K562 (cell line): Measurements from ENCODE around the gene ZNF441. TPM values are rescaled to one million over a fixed set of nuclear protein-coding genes. Genes with fewer than 3 reads are reported as not detected.
A peak's percentile ranks its signal among the peaks of the same experiment; 100 is the strongest.

ENCODE experiments used
- ARID1B ChIP-seq: fragments of 450-650 bp; IDR thresholded peaks from 2 replicates; pipeline ENCODE4 v1.6.1; 2016; ENCODE audit warnings: antibody characterized with exemption, mild to moderate bottlenecking, inconsistent platforms
- BCLAF1 ChIP-seq, 2 experiments: fragments of 450-650 bp in 1 of 2; IDR thresholded peaks; 2 replicates each; pipeline ENCODE4 v1.6.1; 2011 to 2017; ENCODE audit warnings: low read depth in 2 of 2, antibody characterized with exemption in 1 of 2, borderline replicate concordance in 1 of 2, low read length in 1 of 2, mild to moderate bottlenecking in 1 of 2, mixed read lengths in 1 of 2; ENCODE audit not compliant: control insufficient read depth in 1 of 2
- BHLHE40 ChIP-seq: IDR thresholded peaks from 2 replicates; pipeline ENCODE4 v1.6.1; 2011; ENCODE audit warnings: low read length, improper control_type of control experiment
- C11orf30 ChIP-seq: fragments of 450-650 bp; IDR thresholded peaks from 2 replicates; pipeline ENCODE4 v1.6.1; 2016; ENCODE audit warnings: low read depth, mild to moderate bottlenecking
- CAMTA2 ChIP-seq: fragments of 250-450 bp; sonication (Bioruptor Pico); conservative IDR thresholded peaks from 2 replicates; pipeline ENCODE4 v1.5.1; 2022
- E4F1 ChIP-seq: fragments of 250-450 bp; sonication (Bioruptor Pico); IDR thresholded peaks from 2 replicates; pipeline ENCODE4 v1.5.0; 2021; ENCODE audit warnings: mild to moderate bottlenecking, borderline replicate concordance
- FOS ChIP-seq: IDR thresholded peaks from 3 replicates; pipeline ENCODE4 v1.6.1; 2011; ENCODE audit not compliant: insufficient read length; ENCODE audit errors: extremely low read depth
- FOXK2 ChIP-seq, 2 experiments: fragments of 450-650 bp; IDR thresholded peaks in 1 of 2; conservative IDR thresholded peaks in 1 of 2; 2 replicates each; pipeline ENCODE4 v1.6.1; 2016; ENCODE audit warnings: low read depth in 2 of 2, mild to moderate bottlenecking in 1 of 2
- GATAD2B ChIP-seq: fragments of 450-650 bp; IDR thresholded peaks from 2 replicates; pipeline ENCODE4 v1.6.1; 2017; ENCODE audit warnings: mild to moderate bottlenecking, borderline replicate concordance
- GTF2B ChIP-seq: IDR thresholded peaks from 2 replicates; pipeline ENCODE4 v1.6.1; 2011; ENCODE audit not compliant: insufficient read length; ENCODE audit errors: extremely low read depth
- HDAC2 ChIP-seq: fragments of 450-650 bp; IDR thresholded peaks from 2 replicates; pipeline ENCODE4 v1.6.1; 2016; ENCODE audit warnings: mild to moderate bottlenecking
- KDM1A ChIP-seq, 2 experiments: fragments of 450-650 bp; IDR thresholded peaks; 2 replicates each; pipeline ENCODE4 v1.6.1; 2016; ENCODE audit warnings: mild to moderate bottlenecking in 2 of 2
- MEF2A ChIP-seq: IDR thresholded peaks from 2 replicates; pipeline ENCODE4 v1.6.1; 2011; ENCODE audit warnings: low read depth, mild to moderate bottlenecking, low read length, moderate library complexity; ENCODE audit not compliant: control insufficient read depth
- NCOR1 ChIP-seq: fragments of 450-650 bp; IDR thresholded peaks from 2 replicates; pipeline ENCODE4 v1.6.1; 2016; ENCODE audit warnings: mild to moderate bottlenecking, moderate library complexity
- NFIC ChIP-seq: fragments of 450-650 bp; IDR thresholded peaks from 2 replicates; pipeline ENCODE4 v1.6.1; 2017; ENCODE audit warnings: mild to moderate bottlenecking, inconsistent platforms
- PHF21A ChIP-seq: fragments of 450-650 bp; IDR thresholded peaks from 2 replicates; pipeline ENCODE4 v1.6.1; 2017; ENCODE audit warnings: low read depth, borderline replicate concordance
- STAT5B ChIP-seq: fragments of 250-450 bp; sonication (Bioruptor Pico); IDR thresholded peaks from 2 replicates; pipeline ENCODE4 v1.8.0; 2021; ENCODE audit warnings: mild to moderate bottlenecking, inconsistent platforms
- TAL1 ChIP-seq: fragments of 450-650 bp; IDR thresholded peaks from 2 replicates; pipeline ENCODE4 v1.6.1; 2016; ENCODE audit warnings: mild to moderate bottlenecking
- THAP7 ChIP-seq: fragments of 250-450 bp; sonication (Bioruptor Pico); IDR thresholded peaks from 2 replicates; pipeline ENCODE4 v1.5.0; 2021
- TRIM28 ChIP-seq: fragments of 450-650 bp; IDR thresholded peaks from 2 replicates; pipeline ENCODE4 v1.6.1; 2017
- ZC3H11A ChIP-seq: IDR thresholded peaks from 2 replicates; pipeline ENCODE4 v1.6.1; 2012; ENCODE audit warnings: low read depth, low read length, improper control_type of control experiment
- ZFX ChIP-seq: sonication (generic); formaldehyde crosslinking; IDR thresholded peaks from 2 replicates; pipeline ENCODE4 v1.8.0; 2022; ENCODE audit warnings: mild to moderate bottlenecking, missing genetic modification reagents, moderate library complexity
- ZNF316 ChIP-seq: fragments of 450-650 bp; IDR thresholded peaks from 2 replicates; pipeline ENCODE4 v1.6.1; 2016
- ZNF655 ChIP-seq: fragments of 250-450 bp; sonication (Bioruptor Pico); IDR thresholded peaks from 2 replicates; pipeline ENCODE4 v1.5.0; 2021
- polyA plus RNA-seq, 8 experiments: library from polyadenylated mRNA; depleted of rRNA in 4 of 8; stranded (reverse) in 5 of 8; unstranded in 3 of 8; fragments of >200 nt; fragmentation: Nextera tagmentation in 2 of 8; fragmentation: Illumina TruSeq in 1 of 8; extraction: Ambion mirVana in 2 of 8; extraction: Trizol in 1 of 8; gene quantifications; 2 replicates each; pipeline versions ENCODE4 v1.2.1 to v1.2.3, GENCODE V29; 2011 to 2014; ENCODE audit warnings: inconsistent platforms in 1 of 8, missing spikeins in 1 of 8
- total RNA-seq, 7 experiments: library from RNA; depleted of rRNA in 6 of 7; stranded (reverse); fragments of >200 nt in 6 of 7; fragmentation: Illumina TruSeq in 2 of 7; extraction: Trizol in 2 of 7; gene quantifications; 2 replicates each; pipeline versions ENCODE4 v1.2.1 to v1.2.3, GENCODE V29; 2011 to 2021; ENCODE audit warnings: low replicate concordance in 1 of 7

ZNF441 gene
- total and polyA plus RNA-seq, 9 of the 15 experiments (the other 6 are each of a cell fraction or from before 2014, with no cell fraction given), result 1.9 to 14.0 (median 7.8) TPM

GRCh38 chr19:11747277-11747676, 19.5 kb upstream of the ZNF441 start (continued):
- TF ChIP-seq TAL1 (peak; percentile 68), HDAC2 (no peak), BCLAF1 (IDR thresholded peaks at IDR 0.05; ENCODE audit: borderline replicate concordance in 1 of 2, control insufficient read depth in 1 of 2, low read depth in 2 of 2, low read length in 1 of 2) (no peak), THAP7 (CRISPR knock-in tag) (no peak), E4F1 (no peak), KDM1A (IDR thresholded peaks at IDR 0.05) (no peak), GATAD2B (no peak), CAMTA2 (no peak), NCOR1 (peak; percentile 44; the same call in 1 of the 2 replicates), ARID1B (peak; percentile 79), TRIM28 (peak; percentile 59; the same call in 1 of the 2 replicates), ZFX (no peak), ZNF655 (CRISPR knock-in tag) (no peak), FOS (no peak), ZNF316 (peak; percentile 36), STAT5B (CRISPR knock-in tag) (no peak), ZC3H11A (no peak), FOXK2 (conservative IDR thresholded peaks at IDR 0.05 in 1 of 2, IDR thresholded peaks at IDR 0.05 in 1 of 2; ENCODE audit: low read depth in 2 of 2) (no peak), BHLHE40 (no peak), C11orf30 (peak; percentile 27), NFIC (0 out of 2 replicates have a peak, but pooled peaks have one; percentile 12), GTF2B (no peak), PHF21A (no peak), MEF2A (no peak)
